Lung (tissue), 12 donors: Measurements from ENCODE around the gene AUNIP. TPM values are rescaled to one million over a fixed set of nuclear protein-coding genes. Genes with fewer than 3 reads are reported as not detected.

Experiments
- ATAC-seq: fragments of 200-7000 bp; cut with Tn5 transposase; one replicate; pipeline ENCODE4 v1.9.1; 2020; ENCODE audit warnings: moderate number of reproducible peaks; ENCODE audit not compliant: insufficient read depth, low FRiP score
- DNase-seq, 3 donors: peaks; one replicate each; pipeline ENCODE4 v3.0.0-alpha.2; 2013 to 2017
- H3K27ac ChIP-seq, 2 donors: one replicate each; pipeline ENCODE4 v1.5.1; 2013; ENCODE audit warnings: mild to moderate bottlenecking in 2 of 2, moderate library complexity in 2 of 2, control low read depth in 1 of 2, inconsistent platforms in 1 of 2, low read depth in 1 of 2, low read length in 1 of 2
- H3K27me3 ChIP-seq, 3 donors: one replicate each; pipeline ENCODE4 v1.5.1; 2013; ENCODE audit warnings: low read length in 2 of 3; ENCODE audit not compliant: control insufficient read depth in 3 of 3, insufficient read depth in 3 of 3
- H3K36me3 ChIP-seq, 4 donors: one replicate each; pipeline ENCODE4 v1.5.1; 2013; ENCODE audit warnings: low read length in 4 of 4, mild to moderate bottlenecking in 1 of 4, moderate library complexity in 1 of 4; ENCODE audit not compliant: control insufficient read depth in 4 of 4, insufficient read depth in 4 of 4
- H3K4me1 ChIP-seq, 5 donors: one replicate each; pipeline ENCODE4 v1.5.1; 2013; ENCODE audit warnings: low read length in 5 of 5, mild to moderate bottlenecking in 2 of 5, moderate library complexity in 1 of 5; ENCODE audit not compliant: control insufficient read depth in 5 of 5, insufficient read depth in 5 of 5
- H3K4me3 ChIP-seq: one replicate; pipeline ENCODE4 v1.5.1; 2013; ENCODE audit warnings: mild to moderate bottlenecking, control low read depth, moderate library complexity
- H3K9ac ChIP-seq, 2 donors: one replicate each; pipeline ENCODE4 v1.5.1; 2013; ENCODE audit warnings: low read length in 2 of 2, control low read depth in 1 of 2; ENCODE audit not compliant: insufficient read depth in 1 of 2
- H3K9me3 ChIP-seq, 4 donors: one replicate each; pipeline ENCODE4 v1.5.1; 2013; ENCODE audit warnings: low read length in 3 of 4, mild to moderate bottlenecking in 1 of 4, moderate library complexity in 1 of 4; ENCODE audit not compliant: control insufficient read depth in 4 of 4, insufficient read depth in 3 of 4
- CTCF ChIP-seq: IDR thresholded peaks from 2 replicates; pipeline ENCODE4 v1.5.1; 2012; ENCODE audit warnings: mild to moderate bottlenecking; ENCODE audit errors: control extremely low read depth, extremely low read depth
- WGBS, 2 donors: extraction: QIAGEN DNeasy Blood & Tissue Kit; methylation state at CpG; one replicate each; pipeline ENCODE4 v1.1.7; 2013; 5-methylcytosine and 5-hydroxymethylcytosine counted together
- polyA plus RNA-seq, 2 donors: library from polyadenylated mRNA; stranded (reverse); fragments of 200-250 nt; gene quantifications; one replicate each; pipeline ENCODE4 v1.2.1, GENCODE V29; 2013
- total RNA-seq, 2 donors: library from RNA; depleted of rRNA in 1 of 2; stranded (reverse); fragments of >200 nt in 1 of 2; gene quantifications; one replicate each; pipeline ENCODE4 v1.2.1, GENCODE V29; 2014 to 2021
- donor health status: control.
- donor health status: control.
- donor health status: Bipolar disorder and iron deficiency.
- donor health status: healthy.
- donor health status: DM: yes; HTN: yes; CAD: no.

The AUNIP gene
- total and polyA plus RNA-seq, 4 donors, result 0.21 to 1.1 (median 0.29) TPM

- no peak for ATAC-seq
- peaks cover 0 to 33% (median 5%) of the 10 kb centered on the region in 5 donors for H3K4me1 ChIP-seq
- H3K36me3 ChIP-seq, result peaks cover 0 to 39% (median 20%) of the 10 kb centered on the region in 4 donors
- DNase-seq, result no peak
- H3K9ac ChIP-seq, result no peak overlapping the region
- no peak overlapping the region for H3K4me3 ChIP-seq
- no peak for TF ChIP-seq CTCF
- no peaks in the 10 kb centered on the region for H3K9me3 ChIP-seq
- H3K27me3 ChIP-seq, result no peaks in the 10 kb centered on the region
- no peak overlapping the region for H3K27ac ChIP-seq
- 76 to 87% methylated on average over 6 of the region's 6 CpGs for WGBS, 2 donors
These were observed 40.5 kb upstream of the AUNIP start for GRCh38 chr1:25899792-25900191.

GRCh38 chr1:25898223-25899015, 39.2 kb upstream of the AUNIP start:
- Histone ChIP-seq H3K36me3 (peaks cover 0 to 42% (median 22%) of the 10 kb centered on the region in 4 donors), H3K27ac (no peak overlapping the region), H3K9ac (no peak overlapping the region), H3K4me1 (peaks cover 0 to 25% (median 4%) of the 10 kb centered on the region in 5 donors), H3K4me3 (no peak overlapping the region), H3K27me3 (no peaks in the 10 kb centered on the region), H3K9me3 (no peaks in the 10 kb centered on the region)
- WGBS, 2 donors, result 75 to 82% methylated on average over 11 of the region's 11 CpGs
- ATAC-seq, result no peak
- no peak for TF ChIP-seq CTCF
- no peak for DNase-seq

GRCh38 chr1:25897754-25898153, 38.5 kb upstream of the AUNIP start:
- Histone ChIP-seq H3K27ac (no peak overlapping the region), H3K4me3 (no peak overlapping the region), H3K27me3 (no peaks in the 10 kb centered on the region), H3K9me3 (no peaks in the 10 kb centered on the region), H3K36me3 (peaks cover 0 to 38% (median 19%) of the 10 kb centered on the region in 4 donors), H3K4me1 (peaks cover 0 to 23% (median 4%) of the 10 kb centered on the region in 5 donors), H3K9ac (no peak overlapping the region)
- ATAC-seq (no peak), DNase-seq (no peak)
- 75 to 80% methylated on average over 5 of the region's 5 CpGs for WGBS, 2 donors
- TF ChIP-seq CTCF, result no peak
